GM21786 (cell line): ENCODE measurements around the gene BFSP2.
"Not testable (repeated sequence)": the region's sequence is repeated elsewhere in the genome, so short reads cannot be mapped to it uniquely, and the experiment has no call there.

Source experiments
- ATAC-seq: cut with Tn5 transposase; IDR thresholded peaks from one replicate; pipeline ENCODE4 v1.9.1; 2021; ENCODE audit not compliant: unreplicated experiment

The BFSP2 gene

GRCh38 chr3:133512416-133513089 is 112.7 kb downstream of the BFSP2 start:
- no peak for ATAC-seq

GRCh38 chr3:133514418-133514817 is 114.6 kb downstream of the BFSP2 start:
- no peak for ATAC-seq

- no peak for ATAC-seq
Observed at GRCh38 chr3:133515127-133515526, 115.3 kb downstream of the BFSP2 start.

DNA sequence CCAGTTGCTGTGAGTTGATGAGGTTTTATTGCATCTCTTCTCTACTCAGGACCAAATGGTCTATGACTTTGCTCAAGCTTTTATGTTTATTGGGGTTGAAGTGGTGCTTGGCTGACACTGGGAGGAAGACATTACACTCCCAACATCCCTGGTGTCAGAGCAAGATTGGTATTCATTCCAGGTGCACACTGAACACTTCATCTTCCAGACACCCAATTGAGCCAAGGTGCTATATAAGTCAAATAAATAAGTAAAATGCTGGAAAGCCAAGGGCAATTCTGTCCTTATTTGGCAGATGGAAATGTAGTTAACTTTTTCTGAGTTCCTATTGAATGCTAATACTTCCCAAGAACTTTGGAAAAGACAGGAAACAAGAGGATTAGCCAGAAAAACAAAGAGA is 120.4 kb downstream of the BFSP2 start:
- no peak for ATAC-seq

- not testable (repeated sequence) for ATAC-seq
Observed at GRCh38 chr3:133520938-133521337, 121.1 kb downstream of the BFSP2 start.

GRCh38 chr3:133521946-133522345 is 122.1 kb downstream of the BFSP2 start:
- ATAC-seq = no peak

- not testable (repeated sequence) for ATAC-seq
Observed at GRCh38 chr3:133523758-133524157, 123.9 kb downstream of the BFSP2 start.
